B cell (primary cell): Measurements from ENCODE around the gene SERPINA4.

ENCODE experiments used
- CTCF ChIP-seq: fragments of 200-600 bp; IDR thresholded peaks from one replicate; pipeline ENCODE4 v1.8.0; 2022; ENCODE audit warnings: antibody characterized with exemption, mild to moderate bottlenecking
- EZH2 ChIP-seq: IDR thresholded peaks from 2 replicates; pipeline ENCODE4 v1.6.1; 2012; ENCODE audit warnings: borderline replicate concordance, low read depth, mild to moderate bottlenecking, moderate library complexity, low read length; ENCODE audit not compliant: insufficient read depth, poor library complexity, severe bottlenecking

- TF ChIP-seq CTCF (no peak), EZH2 (no peak)
These were observed 13.5 kb upstream of the SERPINA4 start for GRCh38 chr14:94547726-94548125.
